Astrocyte (in vitro differentiated cells and primary cell): ENCODE data around the gene HAUS3. TPM values are rescaled to one million over a fixed set of nuclear protein-coding genes. Genes with fewer than 3 reads are reported as not detected.

ENCODE experiments used
- DNase-seq: peaks from one replicate; pipeline ENCODE4 v3.0.0-alpha.2; 2010; ENCODE audit warnings: low read depth
- FAIRE-seq: peaks from 2 replicates; lab custom pipeline; 2011; peaks lifted over from hg19 to GRCh38; lab: Jason Lieb, UNC
- H2AFZ ChIP-seq: 2 replicates; pipeline ENCODE4 v1.6.0; 2012; ENCODE audit warnings: low read depth, low read length, inconsistent platforms
- H3K27ac ChIP-seq: 2 replicates; pipeline ENCODE4 v1.5.1; 2011; ENCODE audit warnings: low read depth, low read length, inconsistent platforms
- H3K27me3 ChIP-seq: 2 replicates; pipeline ENCODE4 v1.6.0; 2011; ENCODE audit warnings: low read length, inconsistent platforms; ENCODE audit not compliant: insufficient read depth
- H3K36me3 ChIP-seq: 2 replicates; pipeline ENCODE4 v1.5.1; 2011; ENCODE audit warnings: low read length, inconsistent platforms; ENCODE audit not compliant: insufficient read depth
- H3K4me1 ChIP-seq: 2 replicates; pipeline ENCODE4 v1.5.1; 2011; ENCODE audit warnings: low read length, inconsistent platforms; ENCODE audit not compliant: insufficient read depth
- H3K4me2 ChIP-seq: 2 replicates; pipeline ENCODE4 v1.6.0; 2012; ENCODE audit warnings: low read length, inconsistent platforms
- H3K4me3 ChIP-seq: 2 replicates; pipeline ENCODE4 v1.5.1; 2011; ENCODE audit warnings: low read depth, mild to moderate bottlenecking, low read length, inconsistent platforms; ENCODE audit not compliant: insufficient read depth
- H3K79me2 ChIP-seq: 2 replicates; pipeline ENCODE4 v1.6.0; 2012; ENCODE audit warnings: mild to moderate bottlenecking, low read length, inconsistent platforms; ENCODE audit not compliant: insufficient read depth
- H3K9ac ChIP-seq: 2 replicates; pipeline ENCODE4 v1.6.0; 2012; ENCODE audit warnings: mild to moderate bottlenecking, low read length, inconsistent platforms
- H3K9me3 ChIP-seq: 2 replicates; pipeline ENCODE4 v1.5.1; 2012; ENCODE audit warnings: low read depth, mild to moderate bottlenecking, low read length, inconsistent platforms; ENCODE audit not compliant: insufficient read depth
- H4K20me1 ChIP-seq: 2 replicates; pipeline ENCODE4 v1.6.0; 2012; ENCODE audit warnings: low read length, inconsistent platforms; ENCODE audit not compliant: insufficient read depth
- H3K27ac Mint-ChIP-seq: one replicate; pipeline ENCODE4 v1.8.0; 2021; ENCODE audit warnings: mild to moderate bottlenecking, mixed read lengths; ENCODE audit not compliant: unreplicated experiment
- H3K27me3 Mint-ChIP-seq: one replicate; pipeline ENCODE4 v1.8.0; 2021; ENCODE audit warnings: low read depth, mixed read lengths; ENCODE audit not compliant: unreplicated experiment
- H3K36me3 Mint-ChIP-seq: one replicate; pipeline ENCODE4 v1.8.0; 2021; ENCODE audit warnings: low read depth, mixed read lengths; ENCODE audit not compliant: unreplicated experiment
- H3K4me1 Mint-ChIP-seq: one replicate; pipeline ENCODE4 v1.8.0; 2021; ENCODE audit warnings: low read depth, mixed read lengths; ENCODE audit not compliant: unreplicated experiment
- H3K4me3 Mint-ChIP-seq: one replicate; pipeline ENCODE4 v1.8.0; 2021; ENCODE audit warnings: mild to moderate bottlenecking, moderate library complexity, mixed read lengths; ENCODE audit not compliant: unreplicated experiment
- H3K9me3 Mint-ChIP-seq: one replicate; pipeline ENCODE4 v1.8.0; 2021; ENCODE audit warnings: mild to moderate bottlenecking, mixed read lengths; ENCODE audit not compliant: unreplicated experiment
- EZH2 ChIP-seq: IDR thresholded peaks from 2 replicates; pipeline ENCODE4 v1.6.1; 2012; ENCODE audit warnings: mild to moderate bottlenecking, low read length, inconsistent platforms; ENCODE audit not compliant: insufficient read depth
- total RNA-seq: library from RNA; stranded (reverse); gene quantifications from 2 replicates; pipeline ENCODE4 v1.2.1, GENCODE V29; 2021
- TF ChIP-seq, protein P1 (sequence below): IDR thresholded peaks from 2 replicates; pipeline ENCODE4 v1.5.1; 2011; ENCODE audit warnings: low read depth, mild to moderate bottlenecking, inconsistent platforms, low read length, moderate library complexity; ENCODE audit not compliant: insufficient read depth

HAUS3 gene
- total RNA-seq, 1 donor from 2014 or later, result 10.7 TPM

DNA sequence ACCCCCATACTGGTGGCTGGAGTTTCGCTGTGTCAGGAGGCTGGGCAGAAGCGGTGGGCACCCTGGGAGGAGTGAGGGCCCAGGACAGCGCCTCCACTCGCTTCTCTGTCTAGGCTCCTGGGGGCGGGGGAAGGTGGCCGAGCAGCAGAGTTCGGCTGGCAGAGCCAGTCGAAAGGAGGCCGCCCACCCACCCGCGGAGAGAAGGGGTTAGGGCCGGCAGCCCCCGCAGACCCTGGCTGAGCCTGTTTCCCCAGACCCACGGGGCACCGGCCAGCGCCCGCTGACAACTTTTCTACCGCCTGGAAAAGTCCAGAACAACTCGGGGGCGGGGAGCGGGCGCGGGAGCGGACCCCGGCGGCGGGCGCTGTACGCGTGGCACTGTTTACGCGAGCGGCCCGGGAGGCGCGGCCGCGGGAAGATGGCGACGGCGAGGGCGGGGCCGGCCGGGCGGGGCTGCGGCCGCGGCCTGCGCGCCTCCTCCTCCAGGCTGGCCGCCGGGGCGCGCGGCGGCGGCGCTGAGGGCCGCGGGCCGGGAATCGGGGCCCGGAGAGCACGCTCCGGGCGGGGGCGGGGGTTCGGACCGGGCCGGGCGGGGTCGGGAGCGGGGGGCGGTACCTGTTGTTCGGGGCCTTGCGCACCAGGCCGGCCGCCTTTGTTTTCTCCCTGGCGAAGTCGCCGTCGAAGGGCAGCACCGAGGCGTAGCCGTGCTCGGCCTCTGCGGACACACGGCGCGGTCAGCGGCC lies 19.4 kb upstream of the HAUS3 start:
- peak overlapping the region; percentile 65 for H3K27ac ChIP-seq
- H3K79me2 ChIP-seq, result peaks cover 47% of the 10 kb centered on the region
- H3K4me3 Mint-ChIP-seq, result peak overlapping the region; percentile 82
- peak overlapping the region; percentile 93 for H3K4me2 ChIP-seq
- FAIRE-seq, result no peak
- H3K27me3 ChIP-seq, result no peaks in the 10 kb centered on the region
- peak overlapping the region; percentile 71 for H3K4me3 ChIP-seq
- H3K36me3 Mint-ChIP-seq, result peaks cover 4% of the 10 kb centered on the region
- no peak for TF ChIP-seq EZH2
- TF ChIP-seq, protein P1, sequence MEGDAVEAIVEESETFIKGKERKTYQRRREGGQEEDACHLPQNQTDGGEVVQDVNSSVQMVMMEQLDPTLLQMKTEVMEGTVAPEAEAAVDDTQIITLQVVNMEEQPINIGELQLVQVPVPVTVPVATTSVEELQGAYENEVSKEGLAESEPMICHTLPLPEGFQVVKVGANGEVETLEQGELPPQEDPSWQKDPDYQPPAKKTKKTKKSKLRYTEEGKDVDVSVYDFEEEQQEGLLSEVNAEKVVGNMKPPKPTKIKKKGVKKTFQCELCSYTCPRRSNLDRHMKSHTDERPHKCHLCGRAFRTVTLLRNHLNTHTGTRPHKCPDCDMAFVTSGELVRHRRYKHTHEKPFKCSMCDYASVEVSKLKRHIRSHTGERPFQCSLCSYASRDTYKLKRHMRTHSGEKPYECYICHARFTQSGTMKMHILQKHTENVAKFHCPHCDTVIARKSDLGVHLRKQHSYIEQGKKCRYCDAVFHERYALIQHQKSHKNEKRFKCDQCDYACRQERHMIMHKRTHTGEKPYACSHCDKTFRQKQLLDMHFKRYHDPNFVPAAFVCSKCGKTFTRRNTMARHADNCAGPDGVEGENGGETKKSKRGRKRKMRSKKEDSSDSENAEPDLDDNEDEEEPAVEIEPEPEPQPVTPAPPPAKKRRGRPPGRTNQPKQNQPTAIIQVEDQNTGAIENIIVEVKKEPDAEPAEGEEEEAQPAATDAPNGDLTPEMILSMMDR, result no peak
- H3K9me3 Mint-ChIP-seq, result no peaks in the 10 kb centered on the region
- no peaks in the 10 kb centered on the region for H3K9me3 ChIP-seq
- peak overlapping the region; percentile 63 for H2AFZ ChIP-seq
- H3K27ac Mint-ChIP-seq, result no peak overlapping the region
- H3K36me3 ChIP-seq, result no peaks in the 10 kb centered on the region
- H3K27me3 Mint-ChIP-seq, result peaks cover 9% of the 10 kb centered on the region
- peak overlapping the region; percentile 93 for H3K9ac ChIP-seq
- peaks cover 49% of the 10 kb centered on the region for H4K20me1 ChIP-seq
- peak; percentile 8 for DNase-seq
- peaks cover 3% of the 10 kb centered on the region for H3K4me1 Mint-ChIP-seq
- H3K4me1 ChIP-seq, result peaks cover 18% of the 10 kb centered on the region

DNA sequence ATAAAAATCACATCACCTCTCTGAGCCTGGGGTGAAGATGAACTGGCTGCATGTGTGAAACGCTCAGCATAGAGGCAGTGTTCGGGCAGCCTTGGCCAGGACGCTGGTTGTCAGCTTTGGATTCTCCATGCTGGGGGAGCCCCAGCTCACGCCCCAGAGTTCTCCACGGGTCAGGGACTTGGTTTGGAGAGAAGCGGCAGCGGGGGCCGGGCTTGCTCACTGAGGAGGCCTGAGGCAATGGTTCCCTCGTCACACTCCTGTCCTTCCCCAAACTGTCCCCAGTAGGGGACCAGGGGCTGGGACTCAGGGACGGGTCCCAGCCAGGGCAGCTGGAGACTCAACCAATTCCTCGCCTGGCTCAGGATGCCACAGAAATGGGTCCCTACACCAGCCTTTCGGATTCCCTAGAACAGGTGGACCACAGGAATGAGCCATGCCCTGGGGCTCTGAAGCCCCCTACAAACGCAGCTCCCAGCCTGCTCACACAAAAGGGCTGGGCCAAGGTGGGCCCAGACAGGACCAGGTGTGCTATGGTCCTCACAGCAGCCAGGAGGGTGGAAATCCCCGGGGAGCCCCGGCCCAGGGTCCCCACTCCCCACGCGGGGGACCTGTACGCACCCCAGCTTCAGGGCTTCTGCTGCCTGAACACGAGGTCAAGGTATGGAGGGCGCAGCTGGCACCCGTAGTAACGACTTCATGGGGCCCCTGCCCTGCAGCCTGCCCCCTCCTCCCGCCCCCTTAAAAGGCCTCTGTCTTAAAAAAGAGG lies 18.6 kb upstream of the HAUS3 start:
- H3K27ac Mint-ChIP-seq, result no peak overlapping the region
- FAIRE-seq, result no peak
- peak overlapping the region; percentile 41 for H2AFZ ChIP-seq

More for the DNA sequence above, 18.6 kb upstream of the HAUS3 start:
- Histone ChIP-seq H3K9ac (peak overlapping the region; percentile 93), H3K4me1 (peaks cover 26% of the 10 kb centered on the region), H3K36me3 (no peaks in the 10 kb centered on the region), H3K4me2 (peak overlapping the region; percentile 93), H3K27me3 (no peaks in the 10 kb centered on the region), H4K20me1 (peaks cover 57% of the 10 kb centered on the region), H3K4me3 (peak overlapping the region; percentile 71), H3K9me3 (no peaks in the 10 kb centered on the region), H3K27ac (peak overlapping the region; percentile 53), H3K79me2 (peaks cover 50% of the 10 kb centered on the region)
- TF ChIP-seq, protein P1, result no peak
- no peak for TF ChIP-seq EZH2
- Mint-ChIP-seq H3K4me3 (peak overlapping the region; percentile 82), H3K36me3 (peaks cover 4% of the 10 kb centered on the region), H3K4me1 (peaks cover 3% of the 10 kb centered on the region), H3K27me3 (peaks cover 7% of the 10 kb centered on the region), H3K9me3 (no peaks in the 10 kb centered on the region)
- DNase-seq, result no peak
